Liver (tissue), 3 donors: ENCODE data around the gene LGI1.

Experiments
- CTCF ChIP-seq: fragments of 150-350 bp; IDR thresholded peaks from 2 replicates; pipeline ENCODE4 v1.5.1; 2017; ENCODE audit warnings: improper control_type of control experiment, low read depth, low read length; ENCODE audit not compliant: missing input control
- JUND ChIP-seq, 2 donors: IDR thresholded peaks; 2 replicates each; pipeline ENCODE4 v1.6.1; 2016; ENCODE audit warnings: antibody characterized with exemption in 2 of 2
- NR2F2 ChIP-seq: IDR thresholded peaks from 2 replicates; pipeline ENCODE4 v1.6.1; 2016; ENCODE audit warnings: antibody characterized with exemption
- RAD21 ChIP-seq, 2 donors: IDR thresholded peaks; 2 replicates each; pipeline ENCODE4 v1.6.1; 2016; ENCODE audit warnings: antibody characterized with exemption in 2 of 2, mild to moderate bottlenecking in 2 of 2
- REST ChIP-seq: IDR thresholded peaks from 2 replicates; pipeline ENCODE4 v1.6.1; 2016; ENCODE audit warnings: antibody characterized with exemption, mild to moderate bottlenecking
- RXRA ChIP-seq, 2 donors: IDR thresholded peaks; 2 replicates each; pipeline ENCODE4 v1.6.1; 2017 to 2018; ENCODE audit warnings: antibody characterized with exemption in 2 of 2, mild to moderate bottlenecking in 1 of 2
- SP1 ChIP-seq: IDR thresholded peaks from 2 replicates; pipeline ENCODE4 v1.6.1; 2018; ENCODE audit warnings: antibody characterized with exemption, mild to moderate bottlenecking
- YY1 ChIP-seq: IDR thresholded peaks from 2 replicates; pipeline ENCODE4 v1.6.1; 2016; ENCODE audit warnings: antibody characterized with exemption, mild to moderate bottlenecking
- TF ChIP-seq, protein P1 (sequence below): IDR thresholded peaks from 2 replicates; pipeline ENCODE4 v1.6.1; 2016; ENCODE audit warnings: antibody characterized with exemption
- donor health status: healthy.
- donor health status: healthy.

GRCh38 chr10:93722550-93722949 lies 35.2 kb upstream of the LGI1 start:
- no peak for TF ChIP-seq CTCF
- no peak for TF ChIP-seq JUND (IDR thresholded peaks at IDR 0.05)
- no peak for TF ChIP-seq NR2F2
- no peak for TF ChIP-seq REST
- TF ChIP-seq RAD21 (IDR thresholded peaks at IDR 0.05) = no peak
- no peak for TF ChIP-seq SP1
- no peak for TF ChIP-seq YY1
- TF ChIP-seq RXRA (IDR thresholded peaks at IDR 0.05) = no peak
- TF ChIP-seq, protein P1, sequence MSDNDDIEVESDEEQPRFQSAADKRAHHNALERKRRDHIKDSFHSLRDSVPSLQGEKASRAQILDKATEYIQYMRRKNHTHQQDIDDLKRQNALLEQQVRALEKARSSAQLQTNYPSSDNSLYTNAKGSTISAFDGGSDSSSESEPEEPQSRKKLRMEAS = no peak
